CD4-positive, alpha-beta T cell treated with Interleukin-15 for 1 hour (primary cell): Measurements from ENCODE around the gene DOK5.
"Not testable (repeated sequence)": the region's sequence is repeated elsewhere in the genome, so short reads cannot be mapped to it uniquely, and the experiment has no call there.

Source experiments
- DNase-seq: peaks from one replicate; pipeline ENCODE4 v3.0.0-alpha.2; 2020

DOK5 gene

GRCh38 chr20:54472607-54473006 is 2.8 kb upstream of the DOK5 start:
- no peak for DNase-seq

GRCh38 chr20:54473340-54473739 is 2.1 kb upstream of the DOK5 start:
- DNase-seq = no peak

- DNase-seq = no peak
Observed at GRCh38 chr20:54474046-54474445, 1.3 kb upstream of the DOK5 start.

- DNase-seq = no peak
Observed at GRCh38 chr20:54474866-54475265, 527 bp upstream of the DOK5 start.

- DNase-seq = no peak
Observed at GRCh38 chr20:54476169-54477009, 996 bp downstream of the DOK5 start.

GRCh38 chr20:54477191-54477955 is 2.0 kb downstream of the DOK5 start:
- DNase-seq = no peak

GRCh38 chr20:54479138-54479906 is 3.9 kb downstream of the DOK5 start:
- no peak for DNase-seq

GRCh38 chr20:54479937-54480336 is 4.5 kb downstream of the DOK5 start:
- DNase-seq = not testable (repeated sequence)

- DNase-seq = no peak
Observed at GRCh38 chr20:54481442-54481841, 6.0 kb downstream of the DOK5 start.

- DNase-seq = no peak
Observed at GRCh38 chr20:54485631-54486030, 10.2 kb downstream of the DOK5 start.

GRCh38 chr20:54486585-54486984 is 11.2 kb downstream of the DOK5 start:
- no peak for DNase-seq

- no peak for DNase-seq
Observed at GRCh38 chr20:54488442-54488841, 13.0 kb downstream of the DOK5 start.

- no peak for DNase-seq
Observed at GRCh38 chr20:54491506-54491905, 16.1 kb downstream of the DOK5 start.

GRCh38 chr20:54494303-54495006 is 19.1 kb downstream of the DOK5 start:
- DNase-seq = no peak

GRCh38 chr20:54497931-54498718 is 22.7 kb downstream of the DOK5 start:
- no peak for DNase-seq

GRCh38 chr20:54499111-54499510 is 23.7 kb downstream of the DOK5 start:
- no peak for DNase-seq

- no peak for DNase-seq
Observed at GRCh38 chr20:54502179-54502578, 26.8 kb downstream of the DOK5 start.

GRCh38 chr20:54506643-54507042 is 31.2 kb downstream of the DOK5 start:
- DNase-seq = no peak

- no peak for DNase-seq
Observed at GRCh38 chr20:54510541-54511129, 35.2 kb downstream of the DOK5 start.

- DNase-seq = no peak
Observed at GRCh38 chr20:54512694-54513093, 37.3 kb downstream of the DOK5 start.

- DNase-seq = no peak
Observed at GRCh38 chr20:54514028-54514607, 38.7 kb downstream of the DOK5 start.
